Stimulated activated CD8-positive, alpha-beta memory T cell treated with anti-CD3 and anti-CD28 coated beads, Interleukin-12 subunit alpha, Interleukin-12 subunit beta, amount 100 ng/mL, for 1 hour (primary cell): ENCODE results near the gene THBS4.

Experiments used
- DNase-seq: peaks from one replicate; pipeline ENCODE4 v3.0.0-alpha.2; 2020; ENCODE audit warnings: low read depth

The THBS4 gene

DNA sequence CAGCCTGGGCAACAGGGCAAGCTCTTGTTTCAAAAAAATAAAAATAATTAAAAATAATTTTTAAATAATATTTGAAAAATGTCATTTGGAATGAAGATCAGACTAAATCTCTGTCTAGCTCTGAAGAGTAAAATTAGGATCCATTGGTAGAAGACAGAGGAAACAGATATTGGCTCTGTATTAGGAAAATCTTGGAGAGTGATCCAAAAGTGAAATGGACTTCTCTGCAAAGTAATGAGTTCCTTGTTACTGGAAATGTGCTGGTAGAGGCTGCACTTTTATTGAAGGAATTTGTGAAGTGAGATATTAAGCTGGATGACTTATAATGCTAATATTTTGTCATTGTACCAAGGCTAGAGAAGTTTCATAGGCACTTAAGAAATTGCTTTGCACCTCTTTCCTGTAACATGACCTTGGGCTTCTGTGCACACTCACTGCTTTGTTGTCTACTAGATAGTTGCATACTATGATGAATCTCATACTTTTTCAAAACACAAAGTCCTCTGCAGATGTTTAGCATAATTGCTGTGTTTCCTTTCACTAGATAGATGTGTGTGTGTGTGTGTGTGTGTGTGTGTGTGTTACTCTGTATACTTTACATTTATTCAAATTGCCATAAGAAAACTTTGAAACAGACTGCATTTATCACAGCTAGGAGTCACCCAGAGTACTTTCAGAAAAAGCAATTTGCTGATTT lies 13.1 kb downstream of the THBS4 start:
- DNase-seq = no peak

DNA sequence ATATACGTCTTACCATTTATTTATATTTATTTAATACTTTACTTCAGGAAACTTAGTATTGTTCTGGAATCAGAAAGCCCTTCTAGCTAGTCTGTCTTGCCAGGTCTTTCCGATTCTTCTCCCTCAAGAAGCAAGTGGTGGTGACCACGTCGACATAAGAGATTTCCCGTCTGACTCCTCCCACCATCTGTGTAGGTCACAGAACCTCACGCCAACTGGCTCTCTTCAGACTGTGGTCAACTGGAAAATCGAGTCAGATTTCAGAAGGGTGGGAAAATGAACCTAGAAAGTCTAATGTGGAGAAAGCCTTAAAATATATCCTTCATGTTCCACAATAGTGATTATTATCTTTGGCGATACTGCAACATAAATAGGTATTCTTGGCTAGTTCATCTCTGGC lies 17.3 kb downstream of the THBS4 start:
- no peak for DNase-seq

- no peak for DNase-seq
Observed at GRCh38 chr5:80054682-80055081, 19.5 kb downstream of the THBS4 start.

DNA sequence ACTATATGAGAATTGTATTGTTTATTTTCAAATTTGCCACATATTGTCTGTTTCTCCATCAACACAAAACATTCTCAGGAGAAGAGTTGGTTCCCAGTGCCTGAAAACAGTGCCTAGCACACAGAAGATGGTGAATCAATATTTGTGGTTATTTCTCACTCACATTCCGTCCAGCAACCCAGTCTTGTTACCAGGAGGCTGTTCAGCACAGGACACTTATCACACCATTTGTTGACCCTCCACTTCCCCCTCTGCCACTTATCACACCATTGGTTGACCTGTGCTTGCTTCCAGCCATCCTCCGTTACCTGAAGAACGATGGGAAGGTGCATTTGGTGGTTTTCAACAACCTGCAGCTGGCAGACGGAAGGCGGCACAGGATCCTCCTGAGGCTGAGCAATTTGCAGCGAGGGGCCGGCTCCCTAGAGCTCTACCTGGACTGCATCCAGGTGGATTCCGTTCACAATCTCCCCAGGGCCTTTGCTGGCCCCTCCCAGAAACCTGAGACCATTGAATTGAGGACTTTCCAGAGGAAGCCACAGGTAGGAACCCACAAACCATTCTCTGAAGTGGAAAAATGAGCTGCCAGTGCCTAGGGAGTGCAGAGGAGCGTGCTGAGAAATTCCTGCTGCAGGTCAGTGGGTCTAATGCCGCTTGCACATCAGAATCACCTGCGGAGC lies 20.5 kb downstream of the THBS4 start:
- no peak for DNase-seq

- DNase-seq = no peak
Observed at GRCh38 chr5:80057099-80057498, 22.0 kb downstream of the THBS4 start.

GRCh38 chr5:80057921-80058320 lies 22.8 kb downstream of the THBS4 start:
- DNase-seq = no peak

DNA sequence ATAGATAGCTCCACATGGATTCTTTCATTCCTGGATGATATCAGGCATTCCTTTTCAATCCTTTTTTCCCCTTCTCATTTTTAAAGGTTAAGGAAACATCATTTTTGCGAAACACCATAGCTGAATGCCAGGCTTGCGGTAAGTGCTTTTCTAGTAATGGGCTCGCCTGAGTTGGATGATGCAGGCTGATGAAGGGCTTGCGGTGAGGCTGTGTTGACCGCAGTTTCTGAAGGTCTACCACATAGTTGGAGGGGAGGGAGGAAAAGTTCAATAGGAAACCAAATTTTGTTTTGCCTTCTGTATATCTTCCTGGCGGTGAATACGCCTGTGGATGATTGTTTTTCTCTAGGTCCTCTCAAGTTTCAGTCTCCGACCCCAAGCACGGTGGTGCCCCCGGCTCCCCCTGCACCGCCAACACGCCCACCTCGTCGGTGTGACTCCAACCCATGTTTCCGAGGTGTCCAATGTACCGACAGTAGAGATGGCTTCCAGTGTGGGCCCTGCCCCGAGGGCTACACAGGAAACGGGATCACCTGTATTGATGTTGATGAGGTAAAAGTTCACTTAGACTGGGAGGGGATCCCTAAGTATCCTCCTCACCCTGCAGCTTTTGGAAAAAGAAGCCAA lies 24.3 kb downstream of the THBS4 start:
- no peak for DNase-seq

DNA sequence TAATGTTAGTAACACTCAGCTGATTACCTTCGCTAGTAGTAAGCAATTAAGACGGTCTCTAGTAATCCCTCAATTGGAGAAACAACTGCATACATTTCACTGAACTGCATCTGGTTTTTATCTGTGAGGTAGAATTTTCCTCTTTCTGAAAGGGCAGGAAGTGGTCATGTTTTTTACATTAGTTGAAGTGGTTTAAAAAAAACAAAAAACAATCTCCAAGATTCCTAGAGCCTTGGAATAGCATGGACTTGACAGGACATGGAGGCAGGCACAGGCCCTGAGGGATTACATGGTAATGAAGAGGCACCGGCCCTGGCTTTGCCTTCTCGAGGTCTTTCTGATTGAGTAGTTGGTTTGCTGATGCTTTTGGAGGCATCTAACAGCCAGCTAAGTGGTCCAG lies 25.8 kb downstream of the THBS4 start:
- no peak for DNase-seq

DNA sequence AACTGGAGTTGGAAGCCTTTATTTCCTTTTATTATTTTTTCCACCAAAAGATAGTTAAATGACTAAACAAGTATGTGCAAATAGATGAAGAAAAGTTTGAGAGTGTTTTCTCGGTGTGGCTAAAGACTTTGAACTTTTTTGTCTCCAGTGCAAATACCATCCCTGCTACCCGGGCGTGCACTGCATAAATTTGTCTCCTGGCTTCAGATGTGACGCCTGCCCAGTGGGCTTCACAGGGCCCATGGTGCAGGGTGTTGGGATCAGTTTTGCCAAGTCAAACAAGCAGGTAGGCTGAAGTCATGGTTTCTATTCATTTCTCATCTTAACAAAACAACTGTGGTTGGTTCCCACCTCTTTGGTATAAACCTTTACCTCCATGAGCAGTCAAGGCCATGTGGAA lies 26.4 kb downstream of the THBS4 start:
- DNase-seq = no peak

DNA sequence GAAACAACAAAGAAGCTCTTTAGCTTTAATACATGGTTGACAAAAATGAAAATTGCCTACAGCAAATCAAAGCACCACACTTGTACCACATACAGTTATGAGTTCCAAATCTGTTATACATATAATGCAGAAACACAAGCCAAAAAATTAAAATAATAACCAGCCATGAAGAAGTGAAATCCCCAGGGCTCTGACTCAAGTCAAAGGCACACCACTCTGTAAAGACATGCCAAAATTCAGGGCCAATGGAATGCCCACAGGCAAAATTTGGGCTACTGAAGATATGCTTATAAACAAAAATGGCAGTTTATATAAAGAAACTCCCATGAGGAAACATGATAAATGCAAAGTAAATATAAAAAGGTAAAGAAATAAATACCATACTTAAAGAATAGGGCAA lies 29.0 kb downstream of the THBS4 start:
- no peak for DNase-seq

- no peak for DNase-seq
Observed at GRCh38 chr5:80067016-80067415, 31.9 kb downstream of the THBS4 start.

GRCh38 chr5:80067531-80068245 lies 32.5 kb downstream of the THBS4 start:
- no peak for DNase-seq

DNA sequence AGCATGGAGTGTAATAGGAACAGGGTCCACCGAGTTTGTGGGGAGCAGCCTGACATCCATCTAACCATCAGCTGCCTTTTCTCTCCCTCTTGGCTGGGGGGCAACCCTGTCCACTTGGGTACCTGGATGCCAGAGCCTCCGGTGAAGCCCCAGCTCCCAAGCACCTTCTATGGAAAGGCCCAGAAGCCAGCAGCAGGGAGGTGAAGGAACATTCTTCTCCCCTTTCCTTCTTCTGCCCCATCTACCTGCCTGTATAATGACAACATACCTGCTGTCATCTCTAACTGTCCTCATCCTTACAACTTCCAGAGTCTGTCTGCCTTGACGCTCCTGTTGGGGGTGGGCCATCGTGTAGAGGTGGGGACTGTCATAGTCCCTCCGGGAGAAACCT lies 33.1 kb downstream of the THBS4 start:
- no peak for DNase-seq

DNA sequence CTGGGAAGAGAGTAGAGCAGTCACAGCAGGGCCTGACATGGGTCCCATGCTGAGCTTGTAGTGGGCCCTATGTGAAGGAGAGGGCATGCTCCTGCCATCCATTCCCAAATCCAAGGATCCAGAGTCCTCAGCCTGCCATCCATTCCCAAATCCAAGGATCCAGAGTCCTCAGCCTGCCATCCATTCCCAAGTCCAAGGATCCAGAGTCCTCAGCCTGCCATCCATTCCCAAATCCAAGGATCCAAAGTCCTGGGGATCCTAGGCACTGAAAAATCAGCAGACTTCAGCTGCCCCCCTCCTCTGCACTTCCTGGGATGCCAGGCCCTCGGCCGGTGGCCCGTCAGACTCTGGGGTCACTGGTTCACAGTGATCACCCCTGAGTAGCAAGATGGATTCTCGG lies 33.6 kb downstream of the THBS4 start:
- DNase-seq = no peak

DNA sequence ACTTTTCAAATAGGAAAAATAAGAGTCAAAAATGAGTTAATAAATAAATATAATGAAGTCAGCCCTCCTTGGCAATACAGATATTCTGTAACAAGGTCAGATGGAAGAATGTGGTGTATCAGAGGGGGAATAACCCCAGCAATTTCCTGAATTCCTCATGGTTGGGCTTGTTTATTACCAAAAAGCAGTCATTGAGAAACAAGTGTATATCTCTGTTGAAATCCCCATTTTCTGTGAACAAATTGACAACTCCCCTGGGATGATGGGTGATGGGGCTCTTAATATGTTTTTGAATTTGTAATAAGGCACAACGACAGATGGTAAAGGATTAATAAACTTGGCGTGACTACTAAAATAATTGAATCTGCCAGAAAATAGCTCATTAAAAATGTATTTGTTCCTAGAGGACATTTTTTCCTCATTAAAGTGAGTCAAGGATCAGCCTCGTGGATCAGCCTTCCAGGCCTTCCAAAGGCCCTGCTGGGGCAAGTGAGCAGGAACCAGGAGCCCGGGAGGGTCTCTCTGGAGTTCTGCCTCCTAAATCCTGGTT lies 34.2 kb downstream of the THBS4 start:
- no peak for DNase-seq

GRCh38 chr5:80069918-80070318 lies 34.8 kb downstream of the THBS4 start:
- no peak for DNase-seq

GRCh38 chr5:80070338-80071056 lies 35.3 kb downstream of the THBS4 start:
- DNase-seq = no peak

DNA sequence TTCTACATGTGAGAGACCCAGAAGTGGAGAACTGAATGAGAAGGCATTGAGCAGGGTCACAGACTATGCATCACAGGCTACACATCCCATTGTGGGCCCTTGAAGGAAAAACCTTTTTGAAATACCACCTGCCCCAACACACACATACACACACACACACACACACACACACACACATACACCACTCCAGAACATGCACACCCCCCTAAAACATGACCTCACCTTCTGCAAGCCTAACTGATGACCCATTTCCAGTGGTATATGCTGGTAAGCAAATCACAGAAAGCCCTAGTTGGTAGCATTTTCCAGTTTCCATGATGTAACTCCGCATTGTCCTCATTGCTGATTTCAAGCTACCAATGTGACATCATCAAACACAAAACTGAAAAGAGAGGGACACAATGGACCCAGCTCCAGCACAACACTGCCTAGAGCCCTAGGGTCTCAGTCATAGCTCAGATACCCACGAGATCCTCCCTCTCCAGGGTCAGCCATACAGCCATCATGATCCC lies 36.4 kb downstream of the THBS4 start:
- DNase-seq = no peak

DNA sequence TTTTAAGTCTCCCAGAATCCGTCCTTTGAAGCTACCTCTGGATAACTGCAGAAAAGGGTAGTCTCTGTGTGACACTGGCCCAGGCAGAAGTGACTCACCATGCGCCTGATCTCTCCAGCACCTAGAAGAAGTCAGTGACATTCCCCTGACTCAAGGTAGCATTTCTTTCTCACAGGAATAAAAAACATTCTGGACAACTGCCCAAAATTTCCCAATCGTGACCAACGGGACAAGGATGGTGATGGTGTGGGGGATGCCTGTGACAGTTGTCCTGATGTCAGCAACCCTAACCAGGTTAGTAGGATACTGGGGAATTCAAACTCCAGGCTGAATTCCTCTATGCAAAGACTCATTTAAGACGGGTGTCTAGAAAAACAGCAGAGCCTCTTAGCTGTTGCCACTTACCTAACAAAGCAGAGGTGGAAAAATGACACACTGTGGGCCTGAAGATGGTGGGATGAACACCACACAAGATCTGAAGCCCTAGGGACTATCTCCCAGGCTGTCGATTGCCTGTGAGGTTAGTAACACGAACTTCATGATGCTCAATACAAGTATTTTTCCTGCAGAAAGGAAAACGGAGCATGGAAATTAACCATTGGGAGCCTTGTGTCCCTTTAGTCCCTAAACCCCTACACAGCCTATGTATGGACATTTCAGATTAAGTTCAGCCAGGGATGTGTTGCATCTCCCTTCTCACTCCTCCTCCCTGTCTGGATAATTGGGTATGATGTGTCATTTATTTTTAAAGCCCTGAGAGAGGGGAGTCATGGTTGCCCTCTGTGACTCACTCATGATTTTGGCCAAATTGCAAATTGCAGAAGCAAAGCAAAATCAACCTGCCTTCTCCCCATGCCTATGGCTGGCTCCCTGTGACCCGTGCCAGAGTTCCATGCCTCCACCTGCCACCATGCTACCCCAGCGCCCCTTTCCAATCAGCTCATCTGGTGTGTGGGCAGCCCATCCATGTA lies 37.2 kb downstream of the THBS4 start:
- no peak for DNase-seq
